BLaER1 (cell line): ENCODE data around the gene EPB41L5.
"Not testable (repeated sequence)": the region's sequence is repeated elsewhere in the genome, so short reads cannot be mapped to it uniquely, and the experiment has no call there.

ENCODE experiments used
- H3K27ac ChIP-seq: shearing (Covaris generic); formaldehyde crosslinking; 2 replicates; pipeline ENCODE4 v1.8.1; 2022
- H3K27me3 ChIP-seq: shearing (Covaris generic); formaldehyde crosslinking; 2 replicates; pipeline ENCODE4 v1.8.1; 2022
- H3K36me3 ChIP-seq: shearing (Covaris generic); formaldehyde crosslinking; 2 replicates; pipeline ENCODE4 v1.8.1; 2022
- H3K4me1 ChIP-seq: shearing (Covaris generic); formaldehyde crosslinking; 2 replicates; pipeline ENCODE4 v1.8.1; 2022
- H3K4me2 ChIP-seq: shearing (Covaris generic); formaldehyde crosslinking; 2 replicates; pipeline ENCODE4 v1.8.1; 2022
- H3K4me3 ChIP-seq: shearing (Covaris generic); formaldehyde crosslinking; 2 replicates; pipeline ENCODE4 v1.8.1; 2022
- H3K9ac ChIP-seq: shearing (Covaris generic); formaldehyde crosslinking; 2 replicates; pipeline ENCODE4 v1.8.1; 2022
- H3K9me3 ChIP-seq: shearing (Covaris generic); formaldehyde crosslinking; 2 replicates; pipeline ENCODE4 v1.8.1; 2022
- H4K20me1 ChIP-seq: shearing (Covaris generic); formaldehyde crosslinking; 2 replicates; pipeline ENCODE4 v1.8.1; 2022
- Cebpa-rat ChIP-seq: shearing (Covaris generic); IDR thresholded peaks from 2 replicates; pipeline ENCODE4 v1.8.1; 2022

Gene EPB41L5

GRCh38 chr2:120052597-120052996, 39.7 kb downstream of the EPB41L5 start:
- no peak overlapping the region for H3K9ac ChIP-seq
- no peak overlapping the region for H3K4me3 ChIP-seq
- H3K9me3 ChIP-seq, result peaks cover 60% of the 10 kb centered on the region
- no peak overlapping the region for H3K4me2 ChIP-seq
- no peak for TF ChIP-seq Cebpa-rat
- H3K27ac ChIP-seq, result no peak overlapping the region
- no peaks in the 10 kb centered on the region for H3K4me1 ChIP-seq
- H3K27me3 ChIP-seq, result no peaks in the 10 kb centered on the region
- no peaks in the 10 kb centered on the region for H4K20me1 ChIP-seq
- H3K36me3 ChIP-seq, result peaks cover 34% of the 10 kb centered on the region

- Histone ChIP-seq H4K20me1 (no peaks in the 10 kb centered on the region), H3K4me2 (no peak overlapping the region), H3K4me1 (no peaks in the 10 kb centered on the region), H3K36me3 (peaks cover 39% of the 10 kb centered on the region), H3K27me3 (no peaks in the 10 kb centered on the region), H3K27ac (no peak overlapping the region), H3K9ac (no peak overlapping the region), H3K9me3 (peaks cover 51% of the 10 kb centered on the region), H3K4me3 (no peak overlapping the region)
- TF ChIP-seq Cebpa-rat, result no peak
Measured at GRCh38 chr2:120053891-120054290, 41.0 kb downstream of the EPB41L5 start.

GRCh38 chr2:120059483-120059882, 46.6 kb downstream of the EPB41L5 start:
- Histone ChIP-seq H3K4me2 (no peak overlapping the region), H3K9me3 (peaks cover 18% of the 10 kb centered on the region), H3K36me3 (peaks cover 14% of the 10 kb centered on the region), H3K9ac (no peak overlapping the region), H4K20me1 (no peaks in the 10 kb centered on the region), H3K27me3 (no peaks in the 10 kb centered on the region), H3K4me3 (no peak overlapping the region), H3K27ac (no peak overlapping the region), H3K4me1 (peaks cover 8% of the 10 kb centered on the region)
- no peak for TF ChIP-seq Cebpa-rat

GRCh38 chr2:120060088-120060623, 47.3 kb downstream of the EPB41L5 start:
- Histone ChIP-seq H3K4me3 (no peak overlapping the region), H3K4me2 (no peak overlapping the region), H4K20me1 (no peaks in the 10 kb centered on the region), H3K27me3 (no peaks in the 10 kb centered on the region), H3K9me3 (peaks cover 11% of the 10 kb centered on the region), H3K9ac (no peak overlapping the region), H3K27ac (no peak overlapping the region), H3K4me1 (peaks cover 8% of the 10 kb centered on the region), H3K36me3 (peaks cover 9% of the 10 kb centered on the region)
- no peak for TF ChIP-seq Cebpa-rat

GRCh38 chr2:120064664-120065063, 51.8 kb downstream of the EPB41L5 start:
- Histone ChIP-seq H3K4me2 (no peak overlapping the region), H4K20me1 (no peaks in the 10 kb centered on the region), H3K27ac (no peak overlapping the region), H3K4me3 (no peak overlapping the region), H3K36me3 (peaks cover 12% of the 10 kb centered on the region), H3K9me3 (peaks cover 10% of the 10 kb centered on the region), H3K27me3 (no peaks in the 10 kb centered on the region), H3K4me1 (peaks cover 4% of the 10 kb centered on the region), H3K9ac (no peak overlapping the region)
- no peak for TF ChIP-seq Cebpa-rat

- H4K20me1 ChIP-seq, result no peaks in the 10 kb centered on the region
- no peak overlapping the region for H3K9ac ChIP-seq
- H3K27ac ChIP-seq, result no peak overlapping the region
- H3K27me3 ChIP-seq, result no peaks in the 10 kb centered on the region
- no peaks in the 10 kb centered on the region for H3K4me1 ChIP-seq
- H3K9me3 ChIP-seq, result peaks cover 16% of the 10 kb centered on the region
- peaks cover 12% of the 10 kb centered on the region for H3K36me3 ChIP-seq
- no peak overlapping the region for H3K4me2 ChIP-seq
- no peak overlapping the region for H3K4me3 ChIP-seq
- no peak for TF ChIP-seq Cebpa-rat
Measured at GRCh38 chr2:120066800-120067547, 54.1 kb downstream of the EPB41L5 start.

- H4K20me1 ChIP-seq, H3K4me3 ChIP-seq, H3K9ac ChIP-seq, H3K27ac ChIP-seq, H3K4me1 ChIP-seq, H3K4me2 ChIP-seq, H3K27me3 ChIP-seq: not testable (repeated sequence)
- Histone ChIP-seq H3K36me3 (peaks cover 12% of the 10 kb centered on the region), H3K9me3 (peaks cover 16% of the 10 kb centered on the region)
Measured at GRCh38 chr2:120068040-120068658, 55.3 kb downstream of the EPB41L5 start.

GRCh38 chr2:120075545-120075944, 62.7 kb downstream of the EPB41L5 start:
- TF ChIP-seq Cebpa-rat, result no peak
- Histone ChIP-seq H3K9me3 (peaks cover 6% of the 10 kb centered on the region; the same call in 1 of the 2 replicates), H4K20me1 (no peaks in the 10 kb centered on the region)

GRCh38 chr2:120077896-120078295, 65.0 kb downstream of the EPB41L5 start:
- Histone ChIP-seq H3K4me2 (no peak overlapping the region), H3K4me1 (no peaks in the 10 kb centered on the region), H3K27ac (no peak overlapping the region), H3K36me3 (peaks cover 13% of the 10 kb centered on the region), H3K9me3 (no peaks in the 10 kb centered on the region; the same call in 1 of the 2 replicates), H3K9ac (no peak overlapping the region), H3K4me3 (no peak overlapping the region), H4K20me1 (no peaks in the 10 kb centered on the region), H3K27me3 (no peaks in the 10 kb centered on the region)
- TF ChIP-seq Cebpa-rat, result no peak

More at GRCh38 chr2:120075545-120075944, 62.7 kb downstream of the EPB41L5 start:
- H3K4me3 ChIP-seq, result no peak overlapping the region
- no peaks in the 10 kb centered on the region for H3K4me1 ChIP-seq
- no peaks in the 10 kb centered on the region for H3K27me3 ChIP-seq
- H3K27ac ChIP-seq, result no peak overlapping the region
- peaks cover 13% of the 10 kb centered on the region for H3K36me3 ChIP-seq
- H3K9ac ChIP-seq, result no peak overlapping the region
- no peak overlapping the region for H3K4me2 ChIP-seq

- TF ChIP-seq Cebpa-rat, result no peak
- H3K4me2 ChIP-seq, result no peak overlapping the region
- H3K9ac ChIP-seq, result no peak overlapping the region
- no peaks in the 10 kb centered on the region for H3K4me1 ChIP-seq
- no peaks in the 10 kb centered on the region for H4K20me1 ChIP-seq
- H3K36me3 ChIP-seq, result peaks cover 13% of the 10 kb centered on the region
- H3K27ac ChIP-seq, result no peak overlapping the region
- no peaks in the 10 kb centered on the region; the same call in 1 of the 2 replicates for H3K9me3 ChIP-seq
- no peaks in the 10 kb centered on the region for H3K27me3 ChIP-seq
- H3K4me3 ChIP-seq, result no peak overlapping the region
Measured at GRCh38 chr2:120079647-120080046, 66.8 kb downstream of the EPB41L5 start.
